NCI-H748 treated with DMSO at 0.1 percent for 48 hours (cell line): ENCODE results near the gene RERE.

Experiments used
- DNase-seq: peaks from one replicate; lab custom pipeline; 2025; lab: John Stamatoyannopoulos, UW

The RERE gene

GRCh38 chr1:8817412-8818324 is at the start of gene RERE:
TSS of gene RERE (minus strand) at chr1:8817640.
- peak; percentile 54 for DNase-seq

- DNase-seq, result no peak
Observed at GRCh38 chr1:8866792-8867415, 49.5 kb upstream of the RERE start.

DNA sequence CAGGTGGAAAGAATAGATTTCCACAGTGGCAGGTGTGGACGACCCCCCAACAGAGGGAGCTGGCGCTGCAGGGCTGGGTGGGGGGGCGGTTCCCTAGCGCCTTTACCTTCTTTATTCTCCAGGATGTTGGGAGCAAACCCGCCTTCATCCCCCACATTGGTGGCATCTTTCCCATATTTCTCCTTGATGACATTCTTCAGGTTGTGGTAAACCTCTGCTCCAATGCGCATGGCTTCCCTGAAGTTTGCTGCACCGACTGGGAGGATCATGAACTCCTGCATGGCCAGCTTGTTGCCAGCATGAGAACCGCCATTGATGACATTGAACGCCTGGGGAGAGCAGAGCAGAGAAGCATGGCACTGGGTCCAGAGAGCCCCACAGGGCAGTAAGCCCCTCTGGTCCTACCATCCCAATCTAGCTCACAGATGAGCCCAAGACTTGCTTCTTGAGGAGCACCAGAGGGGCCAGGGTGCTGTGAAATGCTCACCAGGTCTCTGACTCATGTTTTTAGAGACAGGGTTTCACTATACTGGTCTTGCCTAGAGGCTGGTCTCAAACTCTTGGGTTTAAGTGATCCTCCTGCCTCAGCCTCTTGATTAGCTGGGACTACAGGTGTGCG is 48.8 kb upstream of the RERE start:
- no peak for DNase-seq

DNA sequence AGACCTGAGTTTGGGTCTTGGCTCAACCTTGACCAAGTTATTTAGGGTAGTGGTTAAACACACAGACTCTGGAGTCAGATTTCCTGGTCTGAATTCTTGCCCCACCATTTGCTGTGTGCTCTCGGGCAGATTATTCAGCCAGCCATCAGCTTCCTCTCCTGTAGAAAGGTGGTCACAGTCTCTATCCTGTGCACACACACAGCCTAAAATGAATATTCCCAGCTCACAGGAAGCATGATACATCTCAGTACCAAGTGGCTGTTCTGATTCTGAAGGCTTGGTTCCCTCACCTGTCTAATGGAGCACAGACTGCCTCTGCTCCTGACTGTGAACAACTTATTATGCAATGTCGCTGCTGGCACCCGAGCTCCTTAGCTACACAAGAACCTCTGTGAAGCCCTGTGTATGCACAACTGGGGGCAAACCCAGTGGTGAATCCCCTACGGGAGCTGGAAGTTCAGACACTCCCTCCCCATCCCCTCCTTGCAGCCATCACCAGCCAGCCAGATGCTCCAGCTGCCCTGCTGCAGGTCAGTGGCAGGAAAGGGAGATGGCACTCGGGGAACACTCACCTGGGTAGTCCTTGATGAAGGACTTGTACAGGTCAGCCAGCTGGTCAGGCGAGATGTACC is 47.4 kb upstream of the RERE start:
- DNase-seq, result no peak

GRCh38 chr1:8863794-8864233 is 46.4 kb upstream of the RERE start:
- no peak for DNase-seq

DNA sequence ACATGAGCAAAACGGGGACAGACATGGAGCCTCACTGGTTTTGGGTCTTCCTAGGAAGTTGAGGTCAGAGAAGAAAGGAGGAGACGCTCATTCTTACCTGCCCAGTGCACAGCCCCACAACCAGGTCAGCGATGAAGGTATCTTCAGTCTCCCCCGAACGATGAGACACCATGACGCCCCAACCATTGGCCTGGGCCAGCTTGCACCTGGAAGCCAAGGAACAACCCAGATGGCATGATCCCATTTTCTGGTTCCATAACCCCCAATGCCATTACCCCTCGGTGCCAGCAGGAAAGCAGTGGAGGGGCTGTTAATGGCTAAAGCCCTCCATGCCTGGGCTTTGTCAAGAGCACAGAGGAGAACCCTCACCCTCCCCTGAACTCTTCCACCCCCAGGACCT is 45.7 kb upstream of the RERE start:
- no peak for DNase-seq

- no peak for DNase-seq
Observed at GRCh38 chr1:8862528-8862927, 45.1 kb upstream of the RERE start.

- no peak for DNase-seq
Observed at GRCh38 chr1:8860738-8861516, 43.5 kb upstream of the RERE start.

DNA sequence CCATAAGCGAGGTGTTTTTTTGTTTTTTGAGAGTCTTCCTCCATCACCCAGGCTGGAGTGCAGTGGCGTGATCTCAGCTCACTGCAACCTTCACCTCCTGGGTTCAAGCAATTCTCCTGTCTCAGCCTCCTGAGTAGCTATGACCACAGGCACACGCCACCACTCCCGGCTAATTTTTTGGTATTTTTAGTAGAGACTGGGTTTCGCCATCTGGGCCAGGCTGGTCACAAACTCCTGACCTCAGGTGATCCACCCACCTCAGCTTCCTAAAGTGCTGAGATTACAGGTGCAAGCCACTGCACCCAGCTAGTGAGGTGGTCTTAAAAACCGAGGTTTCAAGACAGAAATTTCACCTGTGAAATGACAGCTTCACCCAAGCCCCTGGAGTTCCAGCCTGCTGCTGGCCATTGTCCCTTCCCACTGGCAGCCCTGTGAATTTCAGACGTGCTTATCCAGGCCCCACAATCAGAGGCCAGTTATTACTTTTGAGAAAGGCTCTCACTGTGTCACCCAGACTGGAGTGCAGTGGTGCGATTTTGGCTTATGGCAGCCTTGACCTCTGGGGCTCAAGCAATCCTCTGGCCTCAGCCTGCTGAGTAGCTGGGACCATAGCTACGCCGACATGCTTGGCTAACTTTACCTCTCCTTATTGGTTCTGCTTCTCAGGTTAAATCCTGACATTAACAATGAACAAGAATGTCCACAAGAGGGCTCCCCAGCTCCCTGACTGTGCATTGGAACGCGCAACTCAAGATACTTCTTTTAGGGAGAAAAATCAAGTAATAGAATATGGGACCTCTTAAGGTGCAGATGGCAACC is 41.7 kb upstream of the RERE start:
- no peak for DNase-seq

DNA sequence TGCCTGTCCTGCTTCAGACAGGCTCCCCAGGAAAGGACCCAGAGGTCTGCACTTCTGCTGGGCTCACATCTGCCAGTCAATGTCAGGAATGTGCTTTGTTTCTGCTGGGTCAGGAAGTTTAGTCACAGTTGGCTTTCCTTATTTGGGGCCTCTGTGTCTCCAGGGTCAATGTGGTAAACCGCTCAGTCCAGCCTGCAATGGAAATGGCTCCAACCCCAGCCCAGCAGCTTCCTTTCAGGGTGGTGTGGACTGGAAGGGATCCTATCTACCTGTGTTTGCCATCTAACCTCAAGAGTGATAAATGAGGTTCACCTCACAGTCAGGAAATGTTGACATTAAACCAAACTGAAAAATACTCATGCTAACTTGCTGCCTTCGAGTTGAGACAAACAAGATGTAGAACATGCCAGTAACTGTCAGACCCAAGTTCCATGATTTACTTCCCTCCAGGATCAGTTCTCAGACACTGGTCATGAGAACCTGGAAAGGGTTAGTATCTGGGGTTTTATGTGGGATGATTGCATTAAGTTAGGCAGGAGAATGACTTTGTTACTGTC is 40.8 kb upstream of the RERE start:
- no peak for DNase-seq

DNA sequence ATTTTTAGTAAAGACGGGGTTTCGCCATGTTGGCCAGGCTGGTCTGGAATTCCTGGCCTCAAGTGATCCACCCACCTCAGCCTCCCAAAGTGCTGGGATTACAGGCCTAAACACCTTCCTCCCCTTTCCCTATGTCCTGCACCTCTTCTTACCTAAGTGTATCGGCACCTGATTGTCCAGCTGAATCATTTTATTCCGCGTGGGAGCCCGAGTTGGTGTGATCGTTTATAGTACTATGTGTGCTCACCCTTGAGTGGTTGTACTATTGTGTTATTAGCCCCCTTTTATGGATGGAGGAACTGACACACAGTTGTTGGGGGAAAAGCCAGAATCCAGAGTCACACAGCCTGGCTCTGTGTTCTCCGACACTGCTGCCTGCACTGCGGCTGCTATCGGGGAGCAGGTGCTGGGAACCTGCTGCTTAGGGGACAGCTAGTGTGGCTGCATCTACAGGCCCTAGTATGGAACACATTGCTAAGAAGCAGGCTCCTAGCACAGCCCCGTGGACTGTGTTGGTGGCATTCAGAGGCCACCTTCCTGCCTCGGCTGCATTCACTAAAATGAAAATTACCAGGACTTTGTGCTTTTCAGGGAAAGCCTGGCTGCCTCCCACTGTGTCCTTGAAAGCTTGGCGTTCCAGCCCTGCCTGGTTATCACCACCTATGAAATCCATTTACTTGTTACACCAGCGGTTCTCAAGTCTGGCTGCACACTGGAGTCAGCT is 39.4 kb upstream of the RERE start:
- no peak for DNase-seq

DNA sequence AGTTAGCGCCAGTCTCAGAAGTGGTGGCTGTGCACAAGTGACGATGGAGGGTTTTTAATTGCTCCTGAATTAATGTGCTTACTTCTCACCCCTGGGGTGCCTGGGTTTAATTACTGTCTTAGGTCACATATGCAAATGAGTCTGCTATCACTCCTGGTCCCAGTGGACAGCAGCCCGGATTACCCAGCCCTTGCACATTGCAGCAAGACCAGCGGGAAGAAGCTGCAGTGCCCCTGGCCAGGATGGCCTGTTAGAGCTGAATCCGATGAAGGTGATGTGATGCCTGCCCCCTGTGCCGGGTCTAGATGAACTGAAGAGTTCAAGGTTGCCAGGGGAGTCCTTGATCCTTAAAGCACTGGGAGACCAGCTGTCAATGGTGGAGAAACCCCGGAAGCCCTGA is 36.8 kb upstream of the RERE start:
- no peak for DNase-seq

DNA sequence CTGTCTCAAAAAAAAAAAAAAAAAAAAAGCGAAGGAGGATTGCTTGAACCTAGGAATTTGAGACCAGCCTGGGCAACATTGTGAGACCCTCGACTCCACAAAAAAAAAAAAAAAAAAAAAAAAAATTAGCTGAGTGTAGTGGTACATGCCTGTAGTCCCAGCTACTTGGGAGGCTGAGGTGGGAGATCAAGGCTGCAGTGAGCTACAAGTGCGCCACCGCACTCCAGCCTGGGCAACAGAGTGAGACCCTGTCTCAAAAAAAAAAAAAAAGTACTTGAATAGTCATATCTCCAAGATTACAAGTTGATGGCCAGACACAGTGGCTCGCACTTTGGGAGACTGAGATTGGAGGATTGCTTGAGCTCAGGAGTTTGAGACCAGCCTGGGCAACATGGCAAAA is 33.6 kb upstream of the RERE start:
- DNase-seq, result no peak

DNA sequence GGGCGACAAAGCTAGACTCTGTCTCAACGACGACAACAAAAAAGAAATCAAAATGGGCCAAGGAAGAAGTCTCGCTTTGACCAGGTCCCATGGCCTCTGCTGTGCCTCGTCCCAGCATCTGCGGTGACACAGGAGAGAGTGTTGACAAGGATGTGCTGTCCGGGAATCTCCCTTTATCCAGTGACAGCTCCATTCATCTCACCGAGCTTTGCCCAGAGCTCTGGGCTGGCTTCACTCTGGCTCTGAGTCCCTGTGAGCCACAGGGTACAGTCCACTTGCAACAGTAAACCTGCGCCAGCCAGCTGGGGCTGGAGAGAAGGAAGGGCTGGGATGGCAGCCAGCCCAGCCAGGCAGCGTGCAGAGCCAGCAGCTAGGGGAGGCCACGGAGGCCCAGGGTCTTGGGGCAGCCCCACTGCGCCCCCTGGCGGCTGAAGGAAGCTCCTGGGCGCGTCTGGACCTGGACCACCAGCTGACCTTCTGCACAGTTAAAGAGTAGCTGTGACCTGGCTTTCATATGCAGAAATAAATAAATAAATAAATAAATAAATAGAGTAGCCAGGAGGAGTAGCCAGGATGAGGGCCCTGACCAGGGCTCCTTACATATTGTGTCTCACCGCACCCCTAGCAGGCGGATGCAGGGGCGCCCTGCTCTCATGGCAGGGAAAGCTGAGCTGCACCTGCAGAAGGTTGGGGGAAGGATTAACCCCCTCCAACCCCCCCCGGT is 31.4 kb upstream of the RERE start:
- DNase-seq, result peak; percentile 68

DNA sequence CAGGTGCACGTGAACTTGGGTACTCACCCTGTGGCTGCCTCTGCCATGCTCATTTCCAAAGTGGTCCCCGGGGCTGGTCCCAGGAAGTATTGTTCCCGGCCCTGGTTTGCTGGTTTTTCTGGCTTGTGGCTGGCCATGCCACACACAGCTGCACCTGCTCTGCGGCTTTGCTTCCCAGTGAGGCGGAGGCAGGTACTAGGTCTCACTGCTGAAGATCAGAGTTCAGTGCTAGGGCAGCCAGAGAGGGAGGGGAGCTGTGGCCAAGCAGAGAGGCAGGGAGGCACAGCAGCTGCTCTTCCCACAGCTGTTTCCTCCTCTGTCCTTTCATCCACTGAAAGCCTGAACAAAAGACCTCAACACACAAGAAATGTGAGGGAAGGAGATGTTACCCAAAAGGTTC is 30.6 kb upstream of the RERE start:
- no peak for DNase-seq

DNA sequence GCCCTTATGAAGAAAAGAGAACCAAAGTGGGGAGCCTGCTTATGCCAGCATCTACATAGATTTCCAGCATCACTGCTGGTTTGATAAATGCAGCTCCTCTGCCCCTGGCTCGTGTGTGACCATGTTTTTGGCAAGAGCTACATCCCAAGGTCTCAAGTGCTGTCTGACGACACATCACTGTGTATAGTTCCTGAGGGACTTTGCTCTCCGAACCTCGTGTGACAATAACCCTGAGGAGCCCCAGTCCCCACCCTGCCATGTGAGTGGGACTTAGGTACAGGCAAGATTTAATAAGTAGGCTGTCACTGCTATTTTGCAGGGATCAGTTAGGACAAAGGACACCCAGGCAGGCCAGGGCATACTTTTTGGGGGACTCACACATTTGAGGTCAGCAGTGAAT is 28.8 kb upstream of the RERE start:
- DNase-seq, result no peak

DNA sequence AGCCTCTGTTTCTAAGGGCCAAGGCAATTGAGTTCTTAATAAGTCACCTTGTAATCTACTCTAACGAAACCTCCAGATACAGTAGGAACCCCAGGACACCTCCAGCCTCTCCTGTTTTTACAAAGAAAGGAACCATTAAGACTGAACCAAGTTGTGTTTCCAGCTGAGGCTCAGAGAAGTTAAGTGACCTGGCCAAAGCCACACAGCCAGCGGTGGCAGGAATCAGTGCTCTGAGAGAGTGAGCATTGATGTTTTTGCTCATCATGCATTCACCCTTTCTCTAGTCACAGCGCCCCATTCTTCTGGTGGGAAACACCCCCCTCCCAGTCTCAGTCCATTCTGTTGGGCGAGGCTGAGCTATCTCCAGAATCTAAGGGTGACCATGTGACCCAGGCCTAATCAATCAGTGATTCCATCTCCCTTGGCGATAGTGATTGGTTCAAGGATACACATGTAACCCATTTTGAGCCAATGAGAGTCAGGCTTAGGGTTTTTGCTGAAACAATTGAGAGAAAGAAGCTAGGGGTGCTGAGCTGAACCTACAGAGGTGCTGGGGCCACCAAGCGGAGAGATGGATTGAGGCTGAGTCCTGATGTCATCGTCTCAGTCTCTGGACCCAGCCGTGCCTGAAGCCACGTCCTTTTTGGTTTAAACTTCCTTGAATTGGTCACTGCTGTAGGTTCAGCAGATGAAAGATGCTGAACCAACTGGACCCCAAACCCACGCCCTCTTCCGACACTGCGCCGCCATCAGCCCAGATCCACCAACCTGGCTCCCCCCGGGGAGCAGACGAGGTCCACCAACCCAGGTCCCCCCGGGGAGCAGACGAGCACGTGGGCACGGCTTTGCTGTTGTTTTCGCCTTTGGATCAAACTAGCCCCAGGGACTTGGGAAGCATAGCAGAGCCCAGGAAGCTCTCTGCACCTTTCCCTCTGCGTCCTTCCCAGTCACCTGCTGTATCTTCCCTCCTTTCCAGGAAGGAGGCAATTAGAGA is 28.0 kb upstream of the RERE start:
- no peak for DNase-seq

GRCh38 chr1:8844501-8845006 is 27.1 kb upstream of the RERE start:
- DNase-seq, result no peak
